Breast epithelium (tissue), 3 donors: ENCODE measurements around the gene FANCC.

ENCODE experiments used
- POLR2A ChIP-seq: fragments of 450-650 bp; IDR thresholded peaks from one replicate; pipeline ENCODE4 v1.6.1; 2016; ENCODE audit warnings: antibody characterized with exemption, mild to moderate bottlenecking, moderate library complexity
- POLR2AphosphoS5 ChIP-seq, 3 donors: sonication (generic); formaldehyde crosslinking; IDR thresholded peaks; one replicate each; pipeline ENCODE4 v1.6.1; 2017; ENCODE audit warnings: antibody characterized with exemption in 3 of 3

- TF ChIP-seq POLR2AphosphoS5 (IDR thresholded peaks at IDR 0.05) (no peak), POLR2A (no peak)
Observed at GRCh38 chr9:95111716-95112115, 205.8 kb downstream of the FANCC start.
